RWPE2 (cell line): ENCODE measurements around the gene NR4A2.

Experiments
- ATAC-seq: fragments of 200-7000 bp; cut with Tn5 transposase; 3 replicates; pipeline ENCODE4 v1.9.1; 2021; ENCODE audit warnings: low read depth
- DNase-seq: peaks from one replicate; pipeline ENCODE4 v3.0.0-alpha.2; 2020; ENCODE audit warnings: low spot score
- H3K27ac ChIP-seq: fragments of 450-650 bp; 2 replicates; pipeline ENCODE4 v1.5.1; 2017; ENCODE audit warnings: mild to moderate bottlenecking; ENCODE audit not compliant: poor library complexity, severe bottlenecking
- H3K27me3 ChIP-seq: fragments of 250-450 bp; sonication (Bioruptor Pico); 2 replicates; pipeline ENCODE4 v1.5.1; 2021; ENCODE audit warnings: mild to moderate bottlenecking, moderate library complexity; ENCODE audit not compliant: insufficient read depth, poor library complexity, severe bottlenecking
- H3K36me3 ChIP-seq: fragments of 250-450 bp; sonication (Bioruptor Pico); 2 replicates; pipeline ENCODE4 v1.5.1; 2020; ENCODE audit warnings: low read depth, mild to moderate bottlenecking, moderate library complexity
- H3K4me1 ChIP-seq: fragments of 250-450 bp; sonication (Bioruptor Pico); 2 replicates; pipeline ENCODE4 v1.5.1; 2021; ENCODE audit warnings: mild to moderate bottlenecking, moderate library complexity; ENCODE audit not compliant: insufficient read depth, poor library complexity, severe bottlenecking
- H3K4me3 ChIP-seq: fragments of 250-450 bp; sonication (Bioruptor Pico); 2 replicates; pipeline ENCODE4 v1.5.1; 2021; ENCODE audit warnings: mild to moderate bottlenecking, moderate library complexity; ENCODE audit not compliant: severe bottlenecking
- H3K9me3 ChIP-seq: fragments of 250-450 bp; sonication (Bioruptor Pico); 2 replicates; pipeline ENCODE4 v1.5.1; 2021; ENCODE audit warnings: mild to moderate bottlenecking, moderate library complexity; ENCODE audit not compliant: severe bottlenecking
- CTCF ChIP-seq: fragments of 450-650 bp; IDR thresholded peaks from one replicate; pipeline ENCODE4 v1.5.1; 2017; ENCODE audit warnings: mild to moderate bottlenecking, moderate library complexity; ENCODE audit not compliant: poor library complexity, severe bottlenecking

Gene NR4A2

DNA sequence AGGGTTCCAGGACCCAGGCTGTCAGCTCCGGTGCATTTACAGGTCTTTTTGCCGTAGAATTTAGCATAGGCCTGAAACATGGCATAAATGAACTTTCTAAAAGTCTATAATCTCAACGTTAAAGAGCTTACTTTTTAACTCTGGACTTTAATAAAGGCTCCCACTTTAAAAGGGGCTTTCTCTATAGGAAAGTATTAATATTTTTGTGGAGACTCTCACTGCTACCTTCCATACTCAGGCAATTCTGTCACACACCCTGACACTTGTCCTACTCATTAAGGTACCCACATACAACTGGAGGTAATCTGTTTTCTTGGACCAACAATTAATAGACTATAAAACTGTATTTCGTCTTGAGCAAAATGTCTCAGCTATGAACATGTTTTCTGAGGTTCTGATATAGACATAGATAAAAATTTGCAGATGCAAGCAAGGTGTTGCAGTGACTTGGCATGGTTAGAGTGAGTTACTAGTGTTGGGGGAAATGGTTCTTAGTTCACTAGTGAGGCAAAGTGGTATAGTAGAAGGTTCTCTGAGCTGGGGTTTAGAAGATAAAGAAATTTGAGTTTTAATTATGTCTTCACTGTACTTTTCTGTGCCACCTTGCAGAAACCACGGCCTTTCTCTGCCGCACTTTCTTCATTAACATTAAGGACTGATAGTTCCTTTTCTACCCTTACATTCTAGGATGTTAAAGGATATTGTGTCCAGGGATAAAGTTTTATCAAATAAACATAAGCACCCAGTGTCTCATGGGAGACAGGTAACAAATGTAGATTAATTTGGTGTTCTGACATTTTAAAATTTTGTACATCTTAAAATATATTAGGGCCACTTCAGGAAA is 10.8 kb upstream of the NR4A2 start:
- no peaks in the 10 kb centered on the region for H3K9me3 ChIP-seq
- peaks cover 14% of the 10 kb centered on the region for H3K4me1 ChIP-seq
- DNase-seq: no peak
- H3K36me3 ChIP-seq: no peaks in the 10 kb centered on the region
- no peak for ATAC-seq
- peak overlapping the region; percentile 94 for H3K4me3 ChIP-seq
- peak overlapping the region; percentile 92 for H3K27ac ChIP-seq
- no peak for TF ChIP-seq CTCF
- no peaks in the 10 kb centered on the region for H3K27me3 ChIP-seq

- ATAC-seq (peak; percentile 56), DNase-seq (peak; percentile 88)
- H3K27me3 ChIP-seq: no peaks in the 10 kb centered on the region
- H3K4me1 ChIP-seq: peaks cover 14% of the 10 kb centered on the region
- no peaks in the 10 kb centered on the region for H3K9me3 ChIP-seq
- H3K27ac ChIP-seq: peak overlapping the region; percentile 92
- H3K4me3 ChIP-seq: peak overlapping the region; percentile 94
- no peak for TF ChIP-seq CTCF
- H3K36me3 ChIP-seq: no peaks in the 10 kb centered on the region
Observed at GRCh38 chr2:156342254-156343095, 10.0 kb upstream of the NR4A2 start.

DNA sequence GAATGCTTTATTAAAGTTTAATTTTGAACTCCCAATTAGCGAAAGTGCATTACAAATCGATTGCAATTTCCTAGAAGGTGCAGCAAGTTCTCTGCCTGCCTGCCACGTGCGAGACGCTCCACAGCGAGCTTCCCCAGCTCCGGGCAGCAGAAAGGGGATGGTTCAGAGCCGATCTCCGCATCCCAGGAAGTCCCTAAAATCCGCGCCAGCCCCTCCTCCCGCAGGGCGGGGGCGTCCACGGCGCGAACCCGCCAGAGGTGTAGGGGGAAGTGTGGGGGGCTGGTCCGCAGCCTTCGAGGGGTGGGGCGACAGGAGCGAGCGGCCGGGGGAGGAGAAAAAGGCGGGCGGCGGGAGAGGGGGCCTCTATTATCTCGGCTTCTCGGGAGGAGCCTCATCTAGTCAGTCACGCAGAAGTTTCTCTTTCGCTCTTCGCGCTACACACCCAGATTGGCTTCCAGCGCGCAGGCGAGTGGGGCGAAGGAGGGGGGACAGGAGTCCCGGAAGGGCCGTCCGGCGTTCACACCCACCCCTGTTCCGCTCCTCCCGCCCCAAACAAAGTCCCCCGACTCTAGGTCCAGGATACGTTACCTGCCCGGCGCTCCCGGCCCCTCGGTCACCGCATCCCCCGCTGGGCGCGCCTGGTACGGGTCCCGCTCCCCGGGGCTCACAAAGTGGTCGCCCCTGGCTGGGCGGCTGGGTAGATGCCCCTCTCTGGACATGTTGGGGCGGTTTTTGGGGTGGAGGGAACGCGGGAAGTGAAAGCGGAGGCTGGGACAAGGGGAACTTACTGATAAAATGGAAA is 9.1 kb upstream of the NR4A2 start:
- peak; percentile 91 for DNase-seq
- TF ChIP-seq CTCF: no peak
- Histone ChIP-seq H3K27ac (peak overlapping the region; percentile 92), H3K9me3 (no peaks in the 10 kb centered on the region), H3K4me1 (peaks cover 14% of the 10 kb centered on the region), H3K27me3 (no peaks in the 10 kb centered on the region), H3K36me3 (no peaks in the 10 kb centered on the region), H3K4me3 (peak overlapping the region; percentile 94)
- ATAC-seq: peak; percentile 88

DNA sequence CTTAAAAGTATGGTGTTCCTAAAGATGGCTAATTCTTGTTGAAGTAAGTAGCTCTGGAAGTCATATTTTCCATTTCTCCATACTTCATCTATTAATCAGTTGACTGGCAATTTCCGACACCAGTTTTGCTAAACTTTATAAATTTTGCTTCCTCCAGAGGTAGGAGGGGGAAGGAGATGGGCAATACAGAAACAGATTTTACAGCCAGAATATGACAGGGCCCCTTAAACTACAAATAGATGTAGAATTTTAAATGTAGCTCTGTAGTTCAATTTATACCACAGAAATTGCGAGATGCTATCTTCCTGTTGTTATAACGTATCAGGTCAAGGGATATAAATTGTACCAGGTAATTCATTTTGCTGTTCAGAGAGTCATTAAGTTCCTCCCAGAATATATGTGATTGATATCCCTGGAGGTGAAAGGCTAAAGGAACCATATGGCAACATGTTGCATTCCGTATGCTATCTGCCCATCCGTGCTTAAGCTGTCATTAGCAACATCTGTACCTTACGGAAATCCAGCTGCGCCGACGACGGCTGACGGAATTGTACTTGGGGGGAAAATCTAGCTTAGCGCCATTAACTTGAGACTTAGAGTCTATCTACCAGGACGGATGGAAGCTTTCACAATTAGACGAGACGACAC is 8.4 kb upstream of the NR4A2 start:
- Histone ChIP-seq H3K27ac (peak overlapping the region; percentile 92), H3K9me3 (no peaks in the 10 kb centered on the region), H3K27me3 (no peaks in the 10 kb centered on the region), H3K4me3 (peak overlapping the region; percentile 94), H3K4me1 (peaks cover 20% of the 10 kb centered on the region), H3K36me3 (no peaks in the 10 kb centered on the region)
- ATAC-seq (peak; percentile 5; the same call in 1 of the 3 replicates), DNase-seq (no peak)
- no peak for TF ChIP-seq CTCF
